K562 (cell line): Measurements from ENCODE around the gene CTDNEP1. TPM values are rescaled to one million over a fixed set of nuclear protein-coding genes. Genes with fewer than 3 reads are reported as not detected.

Experiments used
- ARID1B ChIP-seq: fragments of 450-650 bp; IDR thresholded peaks from 2 replicates; pipeline ENCODE4 v1.6.1; 2016; ENCODE audit warnings: antibody characterized with exemption, mild to moderate bottlenecking, inconsistent platforms
- ELF1 ChIP-seq: fragments of 200-800 bp; sonication (Bioruptor generic); IDR thresholded peaks from 2 replicates; pipeline ENCODE4 v1.6.1; 2016; ENCODE audit warnings: missing genetic modification characterization, missing compliant biosample characterization
- KDM1A ChIP-seq, 2 experiments: fragments of 450-650 bp; IDR thresholded peaks; 2 replicates each; pipeline ENCODE4 v1.6.1; 2016; ENCODE audit warnings: mild to moderate bottlenecking in 2 of 2
- LARP7 ChIP-seq: fragments of 450-650 bp; IDR thresholded peaks from 2 replicates; pipeline ENCODE4 v1.6.1; 2016
- LEF1 ChIP-seq: fragments of 450-650 bp; IDR thresholded peaks from 2 replicates; pipeline ENCODE4 v1.6.1; 2016; ENCODE audit warnings: mild to moderate bottlenecking
- MCM5 ChIP-seq: fragments of 450-650 bp; IDR thresholded peaks from 2 replicates; pipeline ENCODE4 v1.6.1; 2016; ENCODE audit warnings: low read depth
- MXI1 ChIP-seq: IDR thresholded peaks from 2 replicates; pipeline ENCODE4 v1.6.1; 2011; ENCODE audit warnings: low read depth, mild to moderate bottlenecking, improper control_type of control experiment, low read length
- PHB ChIP-seq: fragments of 250-450 bp; sonication (Bioruptor Pico); IDR thresholded peaks from 2 replicates; pipeline ENCODE4 v1.5.0; 2021
- RBM22 ChIP-seq: fragments of 200-400 bp; formaldehyde crosslinking; IDR thresholded peaks from 2 replicates; pipeline ENCODE4 v1.6.1; 2018; ENCODE audit warnings: low read length, low read depth; ENCODE audit not compliant: poor library complexity, severe bottlenecking
- SNRNP70 ChIP-seq: fragments of 200-400 bp; formaldehyde crosslinking; optimal IDR thresholded peaks from 2 replicates; pipeline ENCODE3; 2017; ENCODE audit warnings: low read depth, low read length
- SP1 ChIP-seq: sonication (generic); formaldehyde crosslinking; IDR thresholded peaks from 2 replicates; pipeline ENCODE4 v1.8.1; 2022; ENCODE audit warnings: mild to moderate bottlenecking, missing genetic modification reagents
- TAF15 ChIP-seq: fragments of 200-400 bp; formaldehyde crosslinking; IDR thresholded peaks from 2 replicates; pipeline ENCODE4 v1.6.1; 2017; ENCODE audit warnings: mild to moderate bottlenecking, low read depth, low read length, moderate library complexity
- polyA plus RNA-seq, 8 experiments: library from polyadenylated mRNA; depleted of rRNA in 4 of 8; stranded (reverse) in 5 of 8; unstranded in 3 of 8; fragments of >200 nt; fragmentation: Nextera tagmentation in 2 of 8; fragmentation: Illumina TruSeq in 1 of 8; extraction: Ambion mirVana in 2 of 8; extraction: Trizol in 1 of 8; gene quantifications; 2 replicates each; pipeline versions ENCODE4 v1.2.1 to v1.2.3, GENCODE V29; 2011 to 2014; ENCODE audit warnings: inconsistent platforms in 1 of 8, missing spikeins in 1 of 8
- total RNA-seq, 7 experiments: library from RNA; depleted of rRNA in 6 of 7; stranded (reverse); fragments of >200 nt in 6 of 7; fragmentation: Illumina TruSeq in 2 of 7; extraction: Trizol in 2 of 7; gene quantifications; 2 replicates each; pipeline versions ENCODE4 v1.2.1 to v1.2.3, GENCODE V29; 2011 to 2021; ENCODE audit warnings: low replicate concordance in 1 of 7
- TF ChIP-seq, protein P1 (sequence below): conservative IDR thresholded peaks from 2 replicates; pipeline ENCODE4 v1.6.1; 2011; ENCODE audit warnings: low read depth, mild to moderate bottlenecking, low read length; ENCODE audit not compliant: control insufficient read depth
- TF ChIP-seq, protein P2 (sequence below): IDR thresholded peaks from 2 replicates; pipeline ENCODE4 v1.6.1; 2016; ENCODE audit warnings: missing genetic modification characterization, missing compliant biosample characterization
- TF ChIP-seq, protein P3 (sequence below): sonication (generic); formaldehyde crosslinking; IDR thresholded peaks from 2 replicates; pipeline ENCODE4 v1.8.0; 2022; ENCODE audit warnings: mild to moderate bottlenecking, missing genetic modification reagents
- TF ChIP-seq, protein P4 (sequence below): sonication (generic); IDR thresholded peaks from 2 replicates; pipeline ENCODE4 v1.6.1; 2016
- TF ChIP-seq, protein P5 (sequence below): fragments of 250-450 bp; sonication (Bioruptor Pico); IDR thresholded peaks from 2 replicates; pipeline ENCODE4 v1.8.0; 2021; ENCODE audit warnings: moderate library complexity, mild to moderate bottlenecking, inconsistent platforms
- TF ChIP-seq, protein P6 (sequence below): fragments of 450-650 bp; IDR thresholded peaks from 2 replicates; pipeline ENCODE4 v1.6.1; 2018; ENCODE audit not compliant: partially characterized antibody

Gene CTDNEP1
- total and polyA plus RNA-seq, 9 of the 15 experiments (the other 6 are each of a cell fraction or from before 2014, with no cell fraction given): 10.7 to 150 (median 28.5) TPM

DNA sequence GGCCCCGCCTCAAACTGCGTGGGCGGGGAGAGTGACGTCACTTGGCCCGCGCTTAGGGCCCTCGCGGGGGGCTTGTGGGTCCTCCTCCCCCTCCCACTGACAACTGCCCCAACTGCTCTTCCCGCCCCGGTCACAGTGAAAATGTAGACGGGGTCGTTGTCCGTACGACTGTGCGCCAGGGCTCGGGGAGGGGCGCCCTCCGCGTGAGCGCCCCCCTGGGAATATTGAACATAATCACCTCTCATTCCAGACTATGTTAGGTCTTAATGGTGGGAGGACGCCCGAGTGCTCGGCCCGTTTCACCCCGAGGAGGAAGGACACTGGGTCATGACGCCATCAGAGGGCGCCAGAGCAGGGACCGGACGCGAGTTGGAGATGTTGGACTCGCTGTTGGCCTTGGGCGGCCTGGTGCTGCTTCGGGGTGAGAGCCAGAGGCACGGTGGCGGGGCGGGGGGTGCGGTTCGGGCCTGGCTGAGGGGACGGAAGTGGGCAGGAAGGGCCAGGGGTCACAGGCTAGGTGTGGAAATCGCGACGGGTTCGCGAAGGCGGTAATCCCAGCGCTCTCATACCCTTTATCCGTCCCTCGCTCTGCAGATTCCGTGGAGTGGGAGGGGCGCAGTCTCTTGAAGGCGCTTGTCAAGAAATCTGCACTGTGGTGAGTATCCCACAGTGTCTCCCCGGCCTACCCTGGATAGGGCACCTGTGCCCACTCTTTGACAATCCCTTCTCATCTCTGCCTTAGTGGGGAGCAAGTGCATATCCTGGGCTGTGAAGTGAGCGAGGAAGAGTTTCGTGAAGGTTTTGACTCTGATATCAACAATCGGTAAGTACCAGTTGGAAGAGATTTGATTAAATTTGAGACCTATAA, 876 bp upstream of the CTDNEP1 start, which contains the start of gene ELP5 (continued):
- TF ChIP-seq, protein P1, sequence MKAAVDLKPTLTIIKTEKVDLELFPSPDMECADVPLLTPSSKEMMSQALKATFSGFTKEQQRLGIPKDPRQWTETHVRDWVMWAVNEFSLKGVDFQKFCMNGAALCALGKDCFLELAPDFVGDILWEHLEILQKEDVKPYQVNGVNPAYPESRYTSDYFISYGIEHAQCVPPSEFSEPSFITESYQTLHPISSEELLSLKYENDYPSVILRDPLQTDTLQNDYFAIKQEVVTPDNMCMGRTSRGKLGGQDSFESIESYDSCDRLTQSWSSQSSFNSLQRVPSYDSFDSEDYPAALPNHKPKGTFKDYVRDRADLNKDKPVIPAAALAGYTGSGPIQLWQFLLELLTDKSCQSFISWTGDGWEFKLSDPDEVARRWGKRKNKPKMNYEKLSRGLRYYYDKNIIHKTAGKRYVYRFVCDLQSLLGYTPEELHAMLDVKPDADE: peak; percentile 47; the same call in 1 of the 2 replicates
- peak; percentile 27; the same call in 1 of the 2 replicates for TF ChIP-seq ARID1B
- TF ChIP-seq LEF1: peak; percentile 55
- TF ChIP-seq, protein P2, sequence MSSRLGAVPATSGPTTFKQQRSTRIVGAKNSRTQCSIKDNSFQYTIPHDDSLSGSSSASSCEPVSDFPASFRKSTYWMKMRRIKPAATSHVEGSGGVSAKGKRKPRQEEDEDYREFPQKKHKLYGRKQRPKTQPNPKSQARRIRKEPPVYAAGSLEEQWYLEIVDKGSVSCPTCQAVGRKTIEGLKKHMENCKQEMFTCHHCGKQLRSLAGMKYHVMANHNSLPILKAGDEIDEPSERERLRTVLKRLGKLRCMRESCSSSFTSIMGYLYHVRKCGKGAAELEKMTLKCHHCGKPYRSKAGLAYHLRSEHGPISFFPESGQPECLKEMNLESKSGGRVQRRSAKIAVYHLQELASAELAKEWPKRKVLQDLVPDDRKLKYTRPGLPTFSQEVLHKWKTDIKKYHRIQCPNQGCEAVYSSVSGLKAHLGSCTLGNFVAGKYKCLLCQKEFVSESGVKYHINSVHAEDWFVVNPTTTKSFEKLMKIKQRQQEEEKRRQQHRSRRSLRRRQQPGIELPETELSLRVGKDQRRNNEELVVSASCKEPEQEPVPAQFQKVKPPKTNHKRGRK (tag): no peak
- TF ChIP-seq SNRNP70: no peak
- TF ChIP-seq, protein P3, sequence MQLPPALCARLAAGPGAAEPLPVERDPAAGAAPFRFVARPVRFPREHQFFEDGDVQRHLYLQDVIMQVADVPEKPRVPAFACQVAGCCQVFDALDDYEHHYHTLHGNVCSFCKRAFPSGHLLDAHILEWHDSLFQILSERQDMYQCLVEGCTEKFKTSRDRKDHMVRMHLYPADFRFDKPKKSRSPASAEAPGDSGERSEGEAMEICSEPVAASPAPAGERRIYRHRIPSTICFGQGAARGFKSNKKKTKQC: no peak
- TF ChIP-seq MXI1: peak; percentile 51; the same call in 1 of the 2 replicates
- no peak for TF ChIP-seq TAF15
- TF ChIP-seq SP1 (CRISPR knock-in tag): peak; percentile 84
- TF ChIP-seq LARP7: no peak
- TF ChIP-seq, protein P4, sequence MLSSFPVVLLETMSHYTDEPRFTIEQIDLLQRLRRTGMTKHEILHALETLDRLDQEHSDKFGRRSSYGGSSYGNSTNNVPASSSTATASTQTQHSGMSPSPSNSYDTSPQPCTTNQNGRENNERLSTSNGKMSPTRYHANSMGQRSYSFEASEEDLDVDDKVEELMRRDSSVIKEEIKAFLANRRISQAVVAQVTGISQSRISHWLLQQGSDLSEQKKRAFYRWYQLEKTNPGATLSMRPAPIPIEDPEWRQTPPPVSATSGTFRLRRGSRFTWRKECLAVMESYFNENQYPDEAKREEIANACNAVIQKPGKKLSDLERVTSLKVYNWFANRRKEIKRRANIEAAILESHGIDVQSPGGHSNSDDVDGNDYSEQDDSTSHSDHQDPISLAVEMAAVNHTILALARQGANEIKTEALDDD: no peak
- TF ChIP-seq, protein P5, sequence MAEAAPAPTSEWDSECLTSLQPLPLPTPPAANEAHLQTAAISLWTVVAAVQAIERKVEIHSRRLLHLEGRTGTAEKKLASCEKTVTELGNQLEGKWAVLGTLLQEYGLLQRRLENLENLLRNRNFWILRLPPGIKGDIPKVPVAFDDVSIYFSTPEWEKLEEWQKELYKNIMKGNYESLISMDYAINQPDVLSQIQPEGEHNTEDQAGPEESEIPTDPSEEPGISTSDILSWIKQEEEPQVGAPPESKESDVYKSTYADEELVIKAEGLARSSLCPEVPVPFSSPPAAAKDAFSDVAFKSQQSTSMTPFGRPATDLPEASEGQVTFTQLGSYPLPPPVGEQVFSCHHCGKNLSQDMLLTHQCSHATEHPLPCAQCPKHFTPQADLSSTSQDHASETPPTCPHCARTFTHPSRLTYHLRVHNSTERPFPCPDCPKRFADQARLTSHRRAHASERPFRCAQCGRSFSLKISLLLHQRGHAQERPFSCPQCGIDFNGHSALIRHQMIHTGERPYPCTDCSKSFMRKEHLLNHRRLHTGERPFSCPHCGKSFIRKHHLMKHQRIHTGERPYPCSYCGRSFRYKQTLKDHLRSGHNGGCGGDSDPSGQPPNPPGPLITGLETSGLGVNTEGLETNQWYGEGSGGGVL (CRISPR knock-in tag): no peak
- TF ChIP-seq PHB: no peak
- no peak for TF ChIP-seq MCM5
- TF ChIP-seq RBM22: peak; percentile 44
- TF ChIP-seq KDM1A (IDR thresholded peaks at IDR 0.05): peak in 1 of 2 experiments; percentile 18; a peak in 1 of 4 replicates
- TF ChIP-seq ELF1 (tag): peak; percentile 72
- TF ChIP-seq, protein P6, sequence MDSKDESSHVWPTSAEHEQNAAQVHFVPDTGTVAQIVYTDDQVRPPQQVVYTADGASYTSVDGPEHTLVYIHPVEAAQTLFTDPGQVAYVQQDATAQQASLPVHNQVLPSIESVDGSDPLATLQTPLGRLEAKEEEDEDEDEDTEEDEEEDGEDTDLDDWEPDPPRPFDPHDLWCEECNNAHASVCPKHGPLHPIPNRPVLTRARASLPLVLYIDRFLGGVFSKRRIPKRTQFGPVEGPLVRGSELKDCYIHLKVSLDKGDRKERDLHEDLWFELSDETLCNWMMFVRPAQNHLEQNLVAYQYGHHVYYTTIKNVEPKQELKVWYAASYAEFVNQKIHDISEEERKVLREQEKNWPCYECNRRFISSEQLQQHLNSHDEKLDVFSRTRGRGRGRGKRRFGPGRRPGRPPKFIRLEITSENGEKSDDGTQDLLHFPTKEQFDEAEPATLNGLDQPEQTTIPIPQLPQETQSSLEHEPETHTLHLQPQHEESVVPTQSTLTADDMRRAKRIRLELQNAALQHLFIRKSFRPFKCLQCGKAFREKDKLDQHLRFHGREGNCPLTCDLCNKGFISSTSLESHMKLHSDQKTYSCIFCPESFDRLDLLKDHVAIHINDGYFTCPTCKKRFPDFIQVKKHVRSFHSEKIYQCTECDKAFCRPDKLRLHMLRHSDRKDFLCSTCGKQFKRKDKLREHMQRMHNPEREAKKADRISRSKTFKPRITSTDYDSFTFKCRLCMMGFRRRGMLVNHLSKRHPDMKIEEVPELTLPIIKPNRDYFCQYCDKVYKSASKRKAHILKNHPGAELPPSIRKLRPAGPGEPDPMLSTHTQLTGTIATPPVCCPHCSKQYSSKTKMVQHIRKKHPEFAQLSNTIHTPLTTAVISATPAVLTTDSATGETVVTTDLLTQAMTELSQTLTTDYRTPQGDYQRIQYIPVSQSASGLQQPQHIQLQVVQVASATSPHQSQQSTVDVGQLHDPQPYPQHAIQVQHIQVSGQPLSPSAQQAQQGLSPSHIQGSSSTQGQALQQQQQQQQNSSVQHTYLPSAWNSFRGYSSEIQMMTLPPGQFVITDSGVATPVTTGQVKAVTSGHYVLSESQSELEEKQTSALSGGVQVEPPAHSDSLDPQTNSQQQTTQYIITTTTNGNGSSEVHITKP: peak; percentile 65
